Nephron progenitor cell (in vitro differentiated cells): ENCODE data around the gene RIOK3.
"Not testable (repeated sequence)": the region's sequence is repeated elsewhere in the genome, so short reads cannot be mapped to it uniquely, and the experiment has no call there.

Experiments
- DNase-seq: peaks from one replicate; pipeline ENCODE4 v3.0.0; 2021
- H3K27ac Mint-ChIP-seq: 2 replicates; pipeline ENCODE4 v1.8.0; 2021; ENCODE audit warnings: mild to moderate bottlenecking, moderate library complexity, mixed read lengths
- H3K27me3 Mint-ChIP-seq: 2 replicates; pipeline ENCODE4 v1.8.0; 2021; ENCODE audit warnings: mild to moderate bottlenecking, low read depth, mixed read lengths; ENCODE audit not compliant: poor library complexity
- H3K36me3 Mint-ChIP-seq: 2 replicates; pipeline ENCODE4 v1.8.0; 2021; ENCODE audit warnings: low read depth, mixed read lengths
- H3K4me1 Mint-ChIP-seq: 2 replicates; pipeline ENCODE4 v1.8.0; 2021; ENCODE audit warnings: mixed read lengths
- H3K4me3 Mint-ChIP-seq: 2 replicates; pipeline ENCODE4 v1.8.0; 2021; ENCODE audit warnings: mild to moderate bottlenecking, moderate library complexity, mixed read lengths
- H3K9me3 Mint-ChIP-seq: 2 replicates; pipeline ENCODE4 v1.8.0; 2021; ENCODE audit warnings: mild to moderate bottlenecking, moderate library complexity, mixed read lengths
- TF ChIP-seq, protein P1 (sequence below): fragments of 200-600 bp; sonication (generic); IDR thresholded peaks from 2 replicates; pipeline ENCODE4 v1.5.0; 2021; ENCODE audit warnings: antibody characterized with exemption

The RIOK3 gene

GRCh38 chr18:23484561-23485182 is 31.6 kb downstream of the RIOK3 start:
- Mint-ChIP-seq H3K4me1 (peaks cover 36% of the 10 kb centered on the region), H3K27me3 (no peaks in the 10 kb centered on the region), H3K36me3 (peaks cover 21% of the 10 kb centered on the region), H3K9me3 (no peaks in the 10 kb centered on the region), H3K4me3 (no peak overlapping the region), H3K27ac (peak overlapping the region; percentile 43)
- TF ChIP-seq, protein P1, sequence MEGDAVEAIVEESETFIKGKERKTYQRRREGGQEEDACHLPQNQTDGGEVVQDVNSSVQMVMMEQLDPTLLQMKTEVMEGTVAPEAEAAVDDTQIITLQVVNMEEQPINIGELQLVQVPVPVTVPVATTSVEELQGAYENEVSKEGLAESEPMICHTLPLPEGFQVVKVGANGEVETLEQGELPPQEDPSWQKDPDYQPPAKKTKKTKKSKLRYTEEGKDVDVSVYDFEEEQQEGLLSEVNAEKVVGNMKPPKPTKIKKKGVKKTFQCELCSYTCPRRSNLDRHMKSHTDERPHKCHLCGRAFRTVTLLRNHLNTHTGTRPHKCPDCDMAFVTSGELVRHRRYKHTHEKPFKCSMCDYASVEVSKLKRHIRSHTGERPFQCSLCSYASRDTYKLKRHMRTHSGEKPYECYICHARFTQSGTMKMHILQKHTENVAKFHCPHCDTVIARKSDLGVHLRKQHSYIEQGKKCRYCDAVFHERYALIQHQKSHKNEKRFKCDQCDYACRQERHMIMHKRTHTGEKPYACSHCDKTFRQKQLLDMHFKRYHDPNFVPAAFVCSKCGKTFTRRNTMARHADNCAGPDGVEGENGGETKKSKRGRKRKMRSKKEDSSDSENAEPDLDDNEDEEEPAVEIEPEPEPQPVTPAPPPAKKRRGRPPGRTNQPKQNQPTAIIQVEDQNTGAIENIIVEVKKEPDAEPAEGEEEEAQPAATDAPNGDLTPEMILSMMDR: no peak
- no peak for DNase-seq

- H3K27ac Mint-ChIP-seq: peak overlapping the region; percentile 83
- TF ChIP-seq, protein P1: no peak
- peaks cover 36% of the 10 kb centered on the region for H3K4me1 Mint-ChIP-seq
- H3K9me3 Mint-ChIP-seq: peaks cover 4% of the 10 kb centered on the region
- H3K36me3 Mint-ChIP-seq: peaks cover 17% of the 10 kb centered on the region
- no peak for DNase-seq
- no peaks in the 10 kb centered on the region for H3K27me3 Mint-ChIP-seq
- H3K4me3 Mint-ChIP-seq: no peak overlapping the region
Observed at GRCh38 chr18:23485386-23485785, 32.3 kb downstream of the RIOK3 start.

DNA sequence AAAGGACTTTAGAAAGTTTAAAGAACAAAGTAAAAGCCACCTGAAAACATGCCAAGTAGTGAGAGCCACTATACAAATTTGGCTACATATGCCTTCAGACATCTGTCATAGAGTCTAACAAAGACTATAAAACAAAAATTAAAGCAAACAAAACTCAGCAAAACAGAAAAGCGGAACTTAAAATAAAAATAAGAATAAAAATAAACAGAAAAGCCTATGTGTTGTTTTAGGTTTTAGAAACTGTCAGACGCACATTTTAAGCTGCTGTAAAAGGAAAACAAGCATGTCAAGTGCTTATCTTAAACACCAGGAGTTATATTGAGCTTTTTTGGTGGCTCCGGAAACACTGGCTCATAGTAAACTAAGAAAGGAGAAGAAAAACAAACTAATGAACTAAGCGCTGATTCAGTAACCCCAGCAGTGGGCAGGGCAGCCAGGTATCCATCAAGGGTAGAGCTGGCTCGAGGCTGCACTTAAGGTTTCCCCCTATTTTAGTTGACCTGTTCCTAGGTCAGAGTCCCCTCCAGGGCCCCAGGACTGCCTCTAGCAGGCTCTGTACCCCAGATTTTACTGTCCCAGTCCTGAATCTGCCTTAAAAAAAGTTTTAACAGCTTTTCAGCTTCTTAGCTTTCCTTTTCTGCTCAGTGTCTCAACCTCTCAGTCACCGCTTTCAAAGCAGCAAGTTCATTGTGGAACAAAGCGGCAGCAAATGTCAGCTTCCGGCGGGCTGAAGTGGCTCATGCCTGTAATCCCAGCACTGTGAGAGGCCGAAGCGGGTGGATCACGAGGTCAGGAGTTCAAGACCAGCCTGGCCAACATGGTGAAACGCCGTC is 34.9 kb downstream of the RIOK3 start:
- Mint-ChIP-seq H3K4me1 (peaks cover 36% of the 10 kb centered on the region), H3K36me3 (peaks cover 17% of the 10 kb centered on the region), H3K27ac (peak overlapping the region; percentile 27), H3K27me3 (no peaks in the 10 kb centered on the region), H3K9me3 (peaks cover 19% of the 10 kb centered on the region), H3K4me3 (no peak overlapping the region)
- TF ChIP-seq, protein P1: no peak
- no peak for DNase-seq

GRCh38 chr18:23489586-23489985 is 36.5 kb downstream of the RIOK3 start:
- DNase-seq, H3K4me3 Mint-ChIP-seq, H3K27me3 Mint-ChIP-seq, H3K27ac Mint-ChIP-seq: not testable (repeated sequence)
- Mint-ChIP-seq H3K4me1 (peaks cover 30% of the 10 kb centered on the region), H3K9me3 (peaks cover 23% of the 10 kb centered on the region), H3K36me3 (peaks cover 12% of the 10 kb centered on the region)

GRCh38 chr18:23493654-23494053 is 40.6 kb downstream of the RIOK3 start:
- no peak for DNase-seq
- Mint-ChIP-seq H3K4me3 (no peak overlapping the region), H3K4me1 (no peaks in the 10 kb centered on the region), H3K9me3 (peaks cover 23% of the 10 kb centered on the region), H3K36me3 (peaks cover 12% of the 10 kb centered on the region), H3K27ac (peak overlapping the region; percentile 7), H3K27me3 (no peaks in the 10 kb centered on the region)
- TF ChIP-seq, protein P1: no peak

GRCh38 chr18:23494992-23495391 is 41.9 kb downstream of the RIOK3 start:
- H3K4me1 Mint-ChIP-seq: peaks cover 6% of the 10 kb centered on the region
- DNase-seq: no peak
- no peak overlapping the region for H3K4me3 Mint-ChIP-seq
- no peak overlapping the region for H3K27ac Mint-ChIP-seq
- no peaks in the 10 kb centered on the region for H3K27me3 Mint-ChIP-seq
- TF ChIP-seq, protein P1: no peak
- H3K36me3 Mint-ChIP-seq: peaks cover 12% of the 10 kb centered on the region
- peaks cover 23% of the 10 kb centered on the region for H3K9me3 Mint-ChIP-seq
